ENCODE measurements around the gene TBL1X. TPM values are rescaled to one million over a fixed set of nuclear protein-coding genes. Genes with fewer than 3 reads are reported as not detected.
A peak's percentile ranks its signal among the peaks of the same experiment; 100 is the strongest.

Gene TBL1X
- polyA plus RNA-seq, 3 donors: 12.5 to 19.5 (median 13.8) TPM

DNA sequence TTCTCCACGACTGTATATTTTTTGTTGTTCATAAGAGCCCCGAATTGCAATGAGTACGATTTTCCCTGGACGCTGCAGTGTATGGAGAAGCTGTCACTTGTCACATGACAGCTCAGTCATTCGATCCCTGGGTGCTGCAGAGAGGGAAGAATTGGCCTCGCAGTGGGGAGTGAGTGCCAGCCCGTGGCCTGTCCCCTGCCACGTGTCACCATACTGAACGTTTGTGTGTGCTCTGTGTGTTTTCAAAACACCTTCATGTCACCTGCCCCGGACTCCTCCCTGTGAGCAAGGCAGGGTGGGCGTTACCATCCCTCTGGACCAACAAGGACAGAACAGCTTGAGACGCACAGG is 77.9 kb downstream of the TBL1X start:
- no peak for DNase-seq
- Mint-ChIP-seq H3K27ac (peak overlapping the region in 1 of 7 donors; percentile 23), H3K36me3 (peaks cover 22 to 26% of the 10 kb centered on the region in 2 donors), H3K4me3 (no peak overlapping the region), H3K4me1 (peaks cover 14% of the 10 kb centered on the region), H3K9me3 (peaks cover 0 to 1% (median 0%) of the 10 kb centered on the region in 7 donors), H3K27me3 (ENCODE audit: low read depth in 3 of 3) (peaks cover 0 to 15% (median 2%) of the 10 kb centered on the region in 3 donors)
- 95% methylated on average over 4 of the region's 12 CpGs for WGBS (ENCODE audit: insufficient coverage)
- TF ChIP-seq, protein P1, sequence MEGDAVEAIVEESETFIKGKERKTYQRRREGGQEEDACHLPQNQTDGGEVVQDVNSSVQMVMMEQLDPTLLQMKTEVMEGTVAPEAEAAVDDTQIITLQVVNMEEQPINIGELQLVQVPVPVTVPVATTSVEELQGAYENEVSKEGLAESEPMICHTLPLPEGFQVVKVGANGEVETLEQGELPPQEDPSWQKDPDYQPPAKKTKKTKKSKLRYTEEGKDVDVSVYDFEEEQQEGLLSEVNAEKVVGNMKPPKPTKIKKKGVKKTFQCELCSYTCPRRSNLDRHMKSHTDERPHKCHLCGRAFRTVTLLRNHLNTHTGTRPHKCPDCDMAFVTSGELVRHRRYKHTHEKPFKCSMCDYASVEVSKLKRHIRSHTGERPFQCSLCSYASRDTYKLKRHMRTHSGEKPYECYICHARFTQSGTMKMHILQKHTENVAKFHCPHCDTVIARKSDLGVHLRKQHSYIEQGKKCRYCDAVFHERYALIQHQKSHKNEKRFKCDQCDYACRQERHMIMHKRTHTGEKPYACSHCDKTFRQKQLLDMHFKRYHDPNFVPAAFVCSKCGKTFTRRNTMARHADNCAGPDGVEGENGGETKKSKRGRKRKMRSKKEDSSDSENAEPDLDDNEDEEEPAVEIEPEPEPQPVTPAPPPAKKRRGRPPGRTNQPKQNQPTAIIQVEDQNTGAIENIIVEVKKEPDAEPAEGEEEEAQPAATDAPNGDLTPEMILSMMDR (IDR thresholded peaks at IDR 0.05): no peak
- Histone ChIP-seq H2AFZ (ENCODE audit: insufficient read depth, low read depth, low read length, poor library complexity, severe bottlenecking) (no peak overlapping the region), H3K79me2 (ENCODE audit: insufficient read depth, low read length) (peaks cover 9% of the 10 kb centered on the region), H3K4me2 (replicated peaks; ENCODE audit: extremely low read depth, low read length, poor library complexity, severe bottlenecking) (no peak overlapping the region), H4K20me1 (ENCODE audit: insufficient read depth, low read length) (peaks cover 94% of the 10 kb centered on the region), H3K9me3 (replicated peaks in 1 of 2; ENCODE audit: control insufficient read depth in 1 of 2, insufficient read depth in 1 of 2, low read length in 2 of 2) (no peaks in the 10 kb centered on the region), H3K27me3 (ENCODE audit: control insufficient read depth in 2 of 2, insufficient read depth in 2 of 2, low read length in 2 of 2) (no peaks in the 10 kb centered on the region), H3K9ac (ENCODE audit: insufficient read depth, low read length, poor library complexity, severe bottlenecking) (no peak overlapping the region), H3K4me1 (ENCODE audit: control insufficient read depth in 1 of 2, insufficient read depth in 2 of 2, low read length in 2 of 2) (no peaks in the 10 kb centered on the region), H3K27ac (ENCODE audit: low read depth in 1 of 2, low read length in 2 of 2) (no peak overlapping the region), H3K36me3 (replicated peaks in 1 of 2; ENCODE audit: control insufficient read depth in 1 of 2, insufficient read depth in 2 of 2, low read length in 2 of 2) (peaks cover 0 to 6% of the 10 kb centered on the region in 2 donors), H3K4me3 (replicated peaks in 1 of 3; ENCODE audit: low read depth in 2 of 3, low read length in 3 of 3) (no peak overlapping the region)
- intact Hi-C loops (cut with micrococcal nuclease): no loop called here

DNA sequence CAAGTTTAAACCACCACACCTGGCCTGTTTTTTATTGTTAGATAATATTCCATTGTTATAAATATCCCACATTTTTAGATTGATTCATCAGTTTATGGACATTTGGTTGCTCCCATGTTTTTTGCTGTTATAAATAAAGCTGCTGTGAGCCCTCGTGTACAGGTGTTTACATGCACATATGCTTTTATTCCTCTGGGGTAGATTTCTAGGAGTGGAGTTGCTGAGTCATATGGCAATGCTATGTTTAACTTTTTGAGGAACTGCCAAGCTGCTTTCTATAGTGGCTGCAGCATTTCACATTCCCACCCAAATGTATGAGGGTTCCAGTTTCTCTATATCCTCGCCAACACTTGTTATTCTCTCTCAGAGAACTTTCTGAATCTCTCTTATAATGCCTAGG is 90.5 kb downstream of the TBL1X start:
- Histone ChIP-seq H3K79me2 (ENCODE audit: insufficient read depth, low read length) (peaks cover 32% of the 10 kb centered on the region), H3K4me2 (replicated peaks; ENCODE audit: extremely low read depth, low read length, poor library complexity, severe bottlenecking) (no peak overlapping the region), H4K20me1 (ENCODE audit: insufficient read depth, low read length) (peaks cover 97% of the 10 kb centered on the region), H3K9ac (ENCODE audit: insufficient read depth, low read length, poor library complexity, severe bottlenecking) (no peak overlapping the region), H3K9me3 (replicated peaks in 1 of 2; ENCODE audit: control insufficient read depth in 1 of 2, insufficient read depth in 1 of 2, low read length in 2 of 2) (no peaks in the 10 kb centered on the region), H3K36me3 (replicated peaks in 1 of 2; ENCODE audit: control insufficient read depth in 1 of 2, insufficient read depth in 2 of 2, low read length in 2 of 2) (no peaks in the 10 kb centered on the region), H3K27ac (ENCODE audit: low read depth in 1 of 2, low read length in 2 of 2) (no peak overlapping the region), H3K4me1 (ENCODE audit: control insufficient read depth in 1 of 2, insufficient read depth in 2 of 2, low read length in 2 of 2) (peaks cover 7 to 9% of the 10 kb centered on the region in 2 donors), H3K4me3 (replicated peaks in 1 of 3; ENCODE audit: low read depth in 2 of 3, low read length in 3 of 3) (no peak overlapping the region), H3K27me3 (ENCODE audit: control insufficient read depth in 2 of 2, insufficient read depth in 2 of 2, low read length in 2 of 2) (no peaks in the 10 kb centered on the region), H2AFZ (ENCODE audit: insufficient read depth, low read depth, low read length, poor library complexity, severe bottlenecking) (no peak overlapping the region)
- Mint-ChIP-seq H3K4me1 (peaks cover 27% of the 10 kb centered on the region), H3K27ac (no peak overlapping the region), H3K4me3 (no peak overlapping the region), H3K36me3 (peaks cover 0 to 4% of the 10 kb centered on the region in 2 donors), H3K27me3 (ENCODE audit: low read depth in 3 of 3) (peaks cover 0 to 9% (median 0%) of the 10 kb centered on the region in 3 donors), H3K9me3 (peaks cover 0 to 13% (median 0%) of the 10 kb centered on the region in 7 donors)
- TF ChIP-seq, protein P1 (IDR thresholded peaks at IDR 0.05): no peak
- intact Hi-C loops (cut with micrococcal nuclease): no loop called here
- DNase-seq: peak; percentile 4 to 15 (median 5)
- whole genome bisulfite sequencing (ENCODE audit: insufficient coverage): no CpG with 5 or more reads among the region's 2 CpGs
